C4-2B (cell line): ENCODE data around the gene C3orf52.

Experiments
- CTCF ChIP-seq: fragments of 450-650 bp; conservative IDR thresholded peaks from 2 replicates; pipeline ENCODE4 v1.5.1; 2017; ENCODE audit warnings: mild to moderate bottlenecking
- ZFX ChIP-seq: fragments of 450-650 bp; IDR thresholded peaks from 2 replicates; pipeline ENCODE4 v1.6.1; 2017

GRCh38 chr3:112137781-112138180, 51.6 kb downstream of the C3orf52 start:
- no peak for TF ChIP-seq CTCF
- no peak for TF ChIP-seq ZFX
